Umbilical cord (tissue), 2 donors: ENCODE data around the gene SLC16A4. TPM values are rescaled to one million over a fixed set of nuclear protein-coding genes. Genes with fewer than 3 reads are reported as not detected.

Experiments
- DNase-seq: peaks from one replicate; pipeline ENCODE4 v3.0.0-alpha.2; 2015; ENCODE audit warnings: low spot score
- total RNA-seq: library from RNA; depleted of rRNA; stranded (reverse); fragments of >200 nt; gene quantifications from one replicate; pipeline ENCODE4 v1.2.3, GENCODE V29; 2014; ENCODE audit warnings: low replicate concordance; ENCODE audit not compliant: insufficient read depth

The SLC16A4 gene
- total RNA-seq, 1 donor from 2014 or later = 14.4 TPM

DNA sequence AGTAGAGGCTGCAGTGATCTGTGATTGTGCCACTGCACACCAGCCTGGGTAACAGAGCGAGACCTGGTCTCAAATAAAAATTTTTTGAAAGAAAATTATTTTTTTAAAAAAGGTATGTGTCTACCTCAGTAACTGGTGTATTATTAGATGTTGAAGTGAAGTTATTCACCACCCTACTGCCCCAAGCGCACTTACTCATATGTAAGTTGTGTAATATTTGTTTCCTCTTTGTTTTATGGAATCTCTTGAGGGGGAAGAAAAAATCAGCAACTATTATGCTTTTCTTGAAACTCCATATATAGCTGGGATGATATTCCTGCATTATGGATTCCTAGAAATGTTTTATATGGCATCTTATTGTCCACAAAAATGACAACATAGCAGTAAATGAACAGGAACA is 30.4 kb downstream of the SLC16A4 start:
- DNase-seq = no peak

DNA sequence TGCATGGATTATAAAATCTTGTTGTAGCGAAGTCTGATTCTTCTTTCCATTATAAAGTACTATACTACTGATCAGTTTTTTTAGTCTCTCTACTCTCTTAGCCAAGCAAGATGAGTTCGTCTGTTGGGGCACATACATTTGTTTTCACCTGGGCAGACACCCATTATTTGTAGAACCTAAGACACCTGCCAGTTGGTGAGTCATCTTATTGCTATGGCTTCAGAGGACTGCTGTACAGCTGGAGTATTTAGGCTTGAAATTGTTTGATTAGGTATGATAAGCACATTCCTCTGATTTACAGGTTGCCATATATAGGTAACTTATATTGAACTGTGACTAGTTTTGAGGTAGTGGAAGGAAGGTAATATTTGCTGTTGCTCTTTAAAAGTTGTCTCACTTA is 34.4 kb downstream of the SLC16A4 start:
- DNase-seq = no peak

DNA sequence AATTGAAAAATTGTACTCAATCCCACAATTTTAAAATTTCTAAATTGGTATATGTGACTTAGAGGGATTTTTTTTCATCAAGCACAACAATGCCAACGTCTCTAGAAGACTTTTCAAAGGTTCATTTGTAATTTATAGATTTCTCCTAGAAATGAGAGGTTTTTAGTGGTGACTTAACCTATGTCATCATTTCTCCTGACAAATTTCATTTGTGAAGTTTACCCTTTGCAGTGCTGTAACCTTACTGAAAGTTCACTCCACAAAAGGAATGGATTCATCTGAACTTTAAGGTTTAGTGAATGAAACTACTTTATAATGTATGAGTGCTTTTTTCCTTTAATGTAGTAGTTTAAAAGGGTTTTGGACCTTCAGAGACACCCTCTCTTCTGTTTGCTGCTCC is 35.5 kb downstream of the SLC16A4 start:
- DNase-seq = no peak

DNA sequence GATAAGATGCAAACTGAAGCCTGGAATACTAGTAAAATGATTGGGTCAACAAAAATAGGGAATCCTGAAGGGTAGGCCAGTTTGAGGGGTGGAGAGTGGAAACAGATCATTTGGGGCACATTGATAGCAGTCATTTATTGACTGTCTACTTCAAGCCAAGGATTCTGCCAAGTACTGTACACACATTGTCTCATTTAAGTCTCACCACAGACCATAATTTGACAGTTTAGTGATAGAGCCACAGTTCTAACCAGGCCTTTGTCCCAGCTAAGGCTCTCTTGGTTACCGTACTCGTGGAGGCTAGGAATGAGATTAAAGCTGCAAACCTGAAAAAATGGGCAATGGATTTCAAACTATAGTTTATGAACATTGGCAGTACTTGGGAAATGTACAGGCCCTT is 40.5 kb downstream of the SLC16A4 start:
- no peak for DNase-seq

DNA sequence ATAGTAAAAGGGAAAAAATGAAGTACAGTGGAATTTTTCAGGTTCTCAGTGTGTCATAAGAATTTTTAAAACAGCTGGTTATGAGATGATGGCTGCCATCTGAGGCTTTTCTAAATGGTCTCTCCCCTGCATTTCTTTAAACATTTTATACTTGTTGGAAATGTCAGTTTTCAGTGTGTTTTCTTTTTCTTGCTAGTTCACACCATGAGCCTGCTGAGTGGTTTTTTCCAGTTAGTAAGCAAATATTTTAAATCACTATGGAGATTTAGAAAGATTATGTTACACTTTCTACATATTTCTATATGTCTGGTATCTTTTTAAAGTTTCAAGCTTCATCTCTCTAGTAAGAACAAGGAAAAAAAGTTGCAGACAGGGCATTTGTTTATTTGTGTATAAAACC is 42.1 kb downstream of the SLC16A4 start:
- peak; percentile 59 for DNase-seq

DNA sequence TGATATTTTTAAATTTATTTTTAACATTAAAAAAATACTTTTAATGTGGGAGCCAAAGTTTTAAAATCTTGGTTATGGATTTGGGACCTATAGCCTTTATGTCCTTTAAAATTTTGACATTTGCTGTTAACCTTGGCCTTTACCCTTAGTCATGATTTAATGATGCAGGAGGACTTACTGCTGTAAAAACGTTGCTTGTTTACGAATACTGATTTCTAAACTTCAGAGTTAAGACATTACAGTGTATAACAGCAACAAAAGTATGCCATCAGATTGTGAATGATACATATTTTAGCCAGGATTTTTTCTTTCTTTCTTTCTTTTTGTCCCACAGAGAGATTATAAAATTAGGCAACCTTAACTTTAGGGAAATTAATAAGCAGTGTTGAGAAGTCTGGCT is 42.8 kb downstream of the SLC16A4 start:
- DNase-seq = no peak

DNA sequence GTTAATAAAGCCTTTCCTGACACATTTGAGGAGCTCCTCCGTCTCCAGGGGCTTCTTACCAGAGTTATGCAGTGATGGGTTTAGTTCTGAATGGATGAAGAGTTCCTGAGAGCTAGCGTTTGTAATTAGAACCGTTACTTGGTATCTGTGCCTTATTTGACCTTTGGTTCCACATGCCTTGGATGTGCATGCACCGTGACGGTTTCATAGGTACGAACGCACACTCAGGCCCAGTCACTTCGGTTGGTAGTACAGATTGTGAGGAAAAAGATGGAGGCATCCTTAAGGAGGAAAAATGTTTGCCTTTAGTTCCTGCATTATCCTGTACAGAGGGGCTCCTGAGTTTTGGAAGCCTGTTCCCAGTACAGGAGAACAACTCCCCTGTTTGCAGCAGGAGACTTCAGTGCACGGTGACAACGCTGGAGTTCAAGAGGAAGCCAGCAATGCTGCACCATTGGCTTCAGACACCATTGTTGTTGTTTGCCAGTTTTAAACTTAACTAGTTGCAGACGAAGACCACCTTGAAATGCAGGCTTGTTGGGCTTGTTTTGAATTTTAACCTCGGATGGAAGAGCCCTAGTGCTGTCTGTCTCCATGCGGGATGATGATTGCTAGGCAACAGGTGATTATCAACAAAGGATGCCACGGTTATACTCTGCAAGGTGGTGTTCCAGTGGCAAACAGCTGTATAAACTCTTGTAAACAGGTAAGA is 43.5 kb downstream of the SLC16A4 start:
- no peak for DNase-seq

DNA sequence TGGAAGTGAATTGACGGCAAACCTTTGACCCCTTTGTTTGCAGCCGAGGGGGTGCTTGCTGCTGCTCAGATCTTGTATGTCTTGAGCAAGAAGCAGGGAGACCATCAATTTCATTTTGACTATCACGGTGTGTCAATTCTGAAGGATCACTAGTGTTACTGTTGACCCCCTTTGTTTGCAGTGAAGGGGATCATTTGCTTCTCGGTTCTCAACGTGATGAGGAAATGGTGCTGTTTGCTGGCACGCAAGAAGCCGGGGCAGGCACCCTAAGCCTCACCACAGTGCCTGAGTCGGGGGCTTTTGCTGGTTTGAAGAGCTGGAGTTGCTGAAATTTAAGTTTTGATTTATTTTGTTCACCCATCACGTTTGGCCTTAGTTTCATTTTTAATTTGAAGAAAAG is 44.1 kb downstream of the SLC16A4 start:
- no peak for DNase-seq

DNA sequence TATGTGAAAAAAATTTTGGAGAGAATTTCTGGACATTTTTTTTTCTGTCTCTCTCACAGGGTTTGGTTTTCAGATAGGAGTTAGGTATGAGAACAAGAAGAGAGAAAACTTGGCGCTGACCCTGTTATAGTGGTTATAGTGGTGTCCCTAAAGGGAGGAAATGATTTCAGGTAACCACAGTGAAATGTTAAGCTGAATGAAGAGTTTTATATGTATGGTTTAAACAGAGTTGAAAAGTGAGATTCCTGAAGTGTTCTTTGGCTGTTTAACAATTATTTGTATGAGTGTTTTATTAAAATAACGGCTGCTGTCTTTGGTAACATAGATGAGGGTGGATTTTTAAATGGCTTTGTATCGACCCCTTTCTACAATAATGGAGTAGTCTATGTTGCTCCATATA is 45.3 kb downstream of the SLC16A4 start:
- DNase-seq = no peak

DNA sequence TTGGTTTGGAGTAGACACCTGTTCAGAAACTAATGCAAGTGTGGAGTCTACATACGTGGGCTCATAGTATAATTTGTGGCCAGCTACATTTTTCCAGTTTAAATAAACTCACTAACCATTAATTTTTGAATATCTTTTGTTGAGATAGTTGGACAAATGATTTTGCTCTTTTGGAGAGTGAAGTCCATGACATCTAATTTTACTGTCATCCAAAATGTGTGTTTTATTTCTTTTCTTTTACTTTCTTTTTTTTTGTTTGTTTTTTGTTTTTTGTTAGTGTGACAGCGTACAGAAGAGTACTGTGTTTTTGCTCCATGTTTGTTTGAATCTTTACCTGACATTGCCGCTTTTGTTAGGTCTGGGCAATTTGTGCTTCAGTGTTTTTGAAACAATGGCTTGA is 46.7 kb downstream of the SLC16A4 start:
- no peak for DNase-seq

DNA sequence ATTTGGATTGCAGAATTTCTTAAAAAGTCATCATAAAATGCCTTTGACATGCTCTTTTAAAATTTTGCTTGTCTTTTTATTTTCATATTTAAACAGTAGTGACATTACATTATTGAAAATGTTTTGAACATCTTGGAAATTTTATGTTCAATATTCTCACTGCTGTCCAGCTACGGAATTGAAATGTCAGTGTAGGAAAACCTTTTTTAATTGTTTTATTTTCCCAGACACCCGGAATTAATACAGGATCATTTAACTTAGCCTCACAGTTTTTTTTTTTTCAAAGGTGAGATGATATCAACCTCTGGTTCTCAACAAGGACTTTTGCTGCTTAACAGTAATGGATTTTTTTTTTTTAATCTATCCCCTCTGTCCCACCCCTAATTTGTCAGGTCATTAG is 47.6 kb downstream of the SLC16A4 start:
- DNase-seq = no peak

DNA sequence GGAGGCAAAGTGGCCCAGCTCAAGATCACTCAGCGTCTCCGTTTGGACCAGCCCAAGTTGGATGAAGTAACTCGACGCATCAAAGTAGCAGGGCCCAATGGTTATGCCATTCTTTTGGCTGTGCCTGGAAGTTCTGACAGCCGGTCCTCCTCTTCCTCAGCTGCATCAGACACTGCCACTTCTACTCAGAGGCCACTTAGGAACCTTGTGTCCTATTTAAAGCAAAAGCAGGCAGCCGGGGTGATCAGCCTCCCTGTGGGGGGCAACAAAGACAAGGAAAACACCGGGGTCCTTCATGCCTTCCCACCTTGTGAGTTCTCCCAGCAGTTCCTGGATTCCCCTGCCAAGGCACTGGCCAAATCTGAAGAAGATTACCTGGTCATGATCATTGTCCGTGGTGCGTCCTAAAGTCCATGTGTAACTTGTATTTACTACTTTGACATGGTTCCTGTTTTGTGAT is 48.9 kb downstream of the SLC16A4 start:
- no peak for DNase-seq

DNA sequence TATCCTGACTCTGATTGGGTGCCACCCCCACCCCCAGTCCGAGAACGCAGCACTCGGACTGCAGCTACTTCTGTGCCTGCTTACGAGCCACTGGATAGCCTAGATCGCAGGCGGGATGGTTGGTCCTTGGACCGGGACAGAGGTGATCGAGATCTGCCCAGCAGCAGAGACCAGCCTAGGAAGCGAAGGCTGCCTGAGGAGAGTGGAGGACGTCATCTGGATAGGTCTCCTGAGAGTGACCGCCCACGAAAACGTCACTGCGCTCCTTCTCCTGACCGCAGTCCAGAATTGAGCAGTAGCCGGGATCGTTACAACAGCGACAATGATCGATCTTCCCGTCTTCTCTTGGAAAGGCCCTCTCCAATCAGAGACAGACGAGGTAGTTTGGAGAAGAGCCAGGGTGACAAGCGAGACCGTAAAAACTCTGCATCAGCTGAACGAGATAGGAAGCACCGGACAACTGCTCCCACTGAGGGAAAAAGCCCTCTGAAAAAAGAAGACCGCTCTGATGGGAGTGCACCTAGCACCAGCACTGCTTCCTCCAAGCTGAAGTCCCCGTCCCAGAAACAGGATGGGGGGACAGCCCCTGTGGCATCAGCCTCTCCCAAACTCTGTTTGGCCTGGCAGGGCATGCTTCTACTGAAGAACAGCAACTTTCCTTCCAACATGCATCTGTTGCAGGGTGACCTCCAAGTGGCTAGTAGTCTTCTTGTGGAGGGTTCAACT is 49.5 kb downstream of the SLC16A4 start:
- DNase-seq = no peak

DNA sequence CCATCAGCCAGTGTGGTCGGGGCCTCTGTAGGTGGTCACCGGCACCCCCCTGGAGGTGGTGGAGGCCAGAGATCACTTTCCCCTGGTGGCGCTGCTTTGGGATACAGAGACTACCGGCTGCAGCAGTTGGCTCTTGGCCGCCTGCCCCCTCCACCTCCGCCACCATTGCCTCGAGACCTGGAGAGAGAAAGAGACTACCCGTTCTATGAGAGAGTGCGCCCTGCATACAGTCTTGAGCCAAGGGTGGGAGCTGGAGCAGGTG is 50.7 kb downstream of the SLC16A4 start:
- peak; percentile 2 for DNase-seq

DNA sequence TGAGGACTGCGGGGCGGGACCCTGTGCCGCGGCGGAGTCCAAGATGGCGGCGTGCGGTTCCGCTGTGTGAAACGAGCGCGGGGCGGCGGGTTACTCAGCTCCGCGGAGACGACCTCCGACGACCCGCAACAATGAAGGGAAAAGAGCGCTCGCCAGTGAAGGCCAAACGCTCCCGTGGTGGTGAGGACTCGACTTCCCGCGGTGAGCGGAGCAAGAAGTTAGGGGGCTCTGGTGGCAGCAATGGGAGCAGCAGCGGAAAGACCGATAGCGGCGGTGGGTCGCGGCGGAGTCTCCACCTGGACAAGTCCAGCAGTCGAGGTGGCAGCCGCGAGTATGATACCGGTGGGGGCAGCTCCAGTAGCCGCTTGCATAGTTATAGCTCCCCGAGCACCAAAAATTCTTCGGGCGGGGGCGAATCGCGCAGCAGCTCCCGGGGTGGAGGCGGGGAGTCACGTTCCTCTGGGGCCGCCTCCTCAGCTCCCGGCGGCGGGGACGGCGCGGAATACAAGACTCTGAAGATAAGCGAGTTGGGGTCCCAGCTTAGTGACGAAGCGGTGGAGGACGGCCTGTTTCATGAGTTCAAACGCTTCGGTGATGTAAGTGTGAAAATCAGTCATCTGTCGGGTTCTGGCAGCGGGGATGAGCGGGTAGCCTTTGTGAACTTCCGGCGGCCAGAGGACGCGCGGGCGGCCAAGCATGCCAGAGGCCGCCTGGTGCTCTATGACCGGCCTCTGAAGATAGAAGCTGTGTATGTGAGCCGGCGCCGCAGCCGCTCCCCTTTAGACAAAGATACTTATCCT is 51.2 kb downstream of the SLC16A4 start:
- peak; percentile 65 for DNase-seq

DNA sequence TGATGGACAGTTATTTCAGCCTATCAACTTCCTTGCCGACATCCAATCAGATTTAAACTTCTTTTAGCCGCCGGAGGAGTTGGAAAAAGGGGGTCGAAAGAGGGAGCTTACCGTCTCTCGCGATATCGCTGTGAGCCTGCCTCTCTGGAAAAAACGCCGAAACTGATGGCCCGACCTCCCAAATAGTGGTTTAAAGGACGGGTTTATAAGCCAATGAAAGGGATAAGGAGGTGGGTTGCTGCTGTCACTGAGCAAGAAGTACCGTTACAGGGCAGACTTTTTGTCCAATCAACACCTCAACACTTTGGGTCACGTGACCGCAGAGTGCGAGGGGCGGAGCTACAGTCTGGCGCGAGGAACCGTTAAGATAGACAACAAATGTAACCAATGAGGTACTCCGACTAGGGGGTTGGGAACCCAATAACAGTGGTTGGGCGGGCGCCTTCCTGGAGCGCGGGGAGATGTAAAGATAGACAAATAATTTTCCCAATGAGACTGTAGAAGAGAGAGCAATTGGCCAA is 51.9 kb downstream of the SLC16A4 start, which contains the start of gene RBM15:
Gene RBM15, plus strand, starts transcription at position 492 of the 521 bp plus-strand sequence. Its CDS starts 29 bp downstream, at position 521.
- DNase-seq = peak; percentile 100

DNA sequence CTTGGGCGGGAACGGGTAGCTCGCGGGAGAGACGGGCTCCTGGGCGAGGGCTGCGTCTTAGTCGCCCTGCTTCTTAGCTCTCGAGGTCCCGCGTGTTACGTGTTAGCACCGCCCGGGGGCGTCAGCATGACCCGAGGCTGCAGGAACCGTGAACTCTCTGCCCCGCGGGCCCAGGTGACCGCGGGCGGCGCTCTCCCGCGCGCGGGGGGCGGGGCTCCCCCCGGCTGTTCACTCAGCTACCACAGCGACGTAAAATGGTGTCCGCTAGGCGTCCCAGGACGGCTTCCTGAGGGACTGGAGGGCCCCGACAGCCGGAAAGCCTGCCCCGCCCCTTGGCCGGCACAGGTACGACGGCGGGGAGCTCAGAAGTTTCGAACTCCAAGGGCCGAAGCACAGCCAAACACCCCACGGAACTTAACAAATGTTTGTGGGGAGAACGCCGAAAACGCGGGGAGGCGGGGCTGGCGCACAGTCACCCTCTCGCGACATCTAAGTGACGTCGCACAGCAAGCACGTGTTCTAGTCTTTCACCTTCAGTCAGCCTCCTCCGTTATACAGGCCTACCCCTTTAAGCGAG is 52.4 kb downstream of the SLC16A4 start:
- DNase-seq = no peak

DNA sequence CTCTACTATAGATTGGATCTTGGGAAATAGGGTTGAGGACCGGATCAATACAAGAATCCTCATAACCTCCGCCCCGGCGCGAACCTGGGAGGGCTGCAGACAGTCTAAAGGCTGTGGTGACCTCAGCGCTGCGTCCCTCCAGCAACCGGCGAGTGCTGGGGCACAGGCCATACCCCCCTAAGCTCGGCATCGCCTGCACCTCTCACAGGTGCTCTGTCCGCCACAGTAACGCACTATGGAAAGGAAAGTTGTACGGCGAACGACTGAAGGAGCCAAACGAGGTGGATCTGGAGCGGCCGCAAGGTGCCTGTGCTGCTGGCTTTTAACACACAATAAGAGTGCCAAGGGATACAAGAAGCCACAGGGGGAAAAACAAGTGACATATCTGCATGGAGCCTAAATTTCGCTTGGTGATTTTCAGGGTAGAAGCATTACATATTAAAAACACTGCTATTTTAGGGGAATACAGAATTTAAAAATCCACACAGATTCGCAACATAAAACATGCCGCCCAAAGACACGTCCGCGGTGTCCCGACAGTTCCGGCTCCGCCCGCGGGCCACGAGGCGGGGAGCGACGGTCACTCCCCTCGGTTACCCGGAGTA is 53.0 kb downstream of the SLC16A4 start:
- no peak for DNase-seq

DNA sequence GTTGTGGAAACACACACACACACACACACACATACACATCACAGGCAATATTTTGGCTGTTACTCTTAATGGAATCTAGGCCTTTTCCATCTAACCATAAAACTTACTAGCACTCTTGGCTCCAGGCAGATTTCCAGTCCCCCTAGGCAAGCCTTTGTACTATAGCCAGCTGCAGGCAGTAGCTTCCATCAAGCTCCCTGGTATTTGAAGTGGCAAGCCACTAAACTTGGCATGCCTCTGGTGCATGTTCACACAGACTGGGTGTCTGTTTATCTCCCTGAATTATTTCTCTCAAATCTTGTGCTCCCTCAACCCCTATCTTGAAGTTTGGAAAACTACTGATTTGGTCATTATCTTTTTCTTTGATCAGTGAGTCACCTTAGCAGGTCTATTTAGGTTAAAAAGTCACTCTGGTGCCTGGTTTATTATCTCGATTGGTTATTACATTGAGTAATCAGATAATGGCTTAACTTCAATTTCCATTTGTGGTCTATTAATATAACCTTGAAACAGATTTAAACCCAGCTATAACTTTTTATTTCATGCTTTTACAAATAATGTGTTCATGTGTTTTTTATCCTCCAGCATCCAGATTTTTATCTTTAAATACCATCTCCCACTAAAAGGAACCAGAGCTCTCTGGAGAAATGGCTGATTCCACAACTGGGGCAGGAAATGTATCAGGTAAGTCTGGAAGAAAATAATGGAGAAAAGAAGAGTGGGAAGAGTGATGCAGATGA is 54.4 kb downstream of the SLC16A4 start:
- DNase-seq = no peak

DNA sequence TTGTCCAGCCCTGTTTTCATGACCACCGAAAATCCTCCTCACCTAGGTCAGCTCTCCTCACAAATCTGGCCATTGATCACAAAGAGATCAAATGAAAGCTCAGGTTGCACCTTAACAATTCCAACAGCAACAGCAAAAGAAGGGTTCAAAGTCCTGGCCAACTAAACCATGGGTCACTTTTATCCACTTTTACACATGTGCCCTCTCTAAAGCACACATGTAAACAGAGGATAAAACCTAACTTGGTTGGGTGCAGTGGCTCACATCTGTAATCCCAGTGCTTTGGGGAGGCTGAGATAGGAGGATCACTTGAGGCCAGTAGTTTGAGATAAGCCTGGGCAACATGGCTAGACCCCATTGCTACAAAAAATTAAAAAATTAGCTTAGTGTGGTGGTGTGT is 55.6 kb downstream of the SLC16A4 start:
- no peak for DNase-seq

DNA sequence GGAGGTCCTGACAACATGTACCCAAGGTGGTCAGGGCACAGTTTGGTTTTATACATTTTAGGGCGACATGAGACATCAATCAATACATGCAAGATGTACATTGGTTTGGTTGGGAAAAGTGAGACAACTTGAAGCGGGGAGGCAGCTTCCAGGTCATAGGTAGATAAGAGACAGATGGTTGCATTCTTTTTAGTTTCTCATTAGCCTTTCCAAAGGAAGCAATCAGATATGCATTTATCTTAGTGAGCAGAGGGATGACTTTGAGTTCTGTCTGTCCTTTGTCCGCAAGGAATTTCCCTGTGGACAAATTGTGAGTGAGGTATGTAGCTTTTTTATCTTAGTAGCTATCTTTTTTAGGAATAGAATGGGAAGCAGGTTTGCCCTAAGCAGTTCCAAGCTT is 62.1 kb downstream of the SLC16A4 start:
- DNase-seq = no peak
